HepG2 (cell line): ENCODE measurements around the gene PERCC1. TPM values are rescaled to one million over a fixed set of nuclear protein-coding genes. Genes with fewer than 3 reads are reported as not detected.

ENCODE experiments used
- CEBPB ChIP-seq: IDR thresholded peaks from 2 replicates; pipeline ENCODE4 v1.6.1; 2011; ENCODE audit warnings: low read depth, low read length, improper control_type of control experiment, borderline replicate concordance
- CHCHD3 ChIP-seq: sonication (generic); formaldehyde crosslinking; IDR thresholded peaks from 2 replicates; pipeline ENCODE4 v1.8.0; 2022; ENCODE audit warnings: mild to moderate bottlenecking, missing genetic modification reagents, moderate library complexity
- ELF4 ChIP-seq: sonication (generic); formaldehyde crosslinking; IDR thresholded peaks from 2 replicates; pipeline ENCODE4 v1.5.0; 2020; ENCODE audit warnings: missing genetic modification reagents, mild to moderate bottlenecking, moderate library complexity, borderline replicate concordance
- MXD4 ChIP-seq: IDR thresholded peaks from 2 replicates; pipeline ENCODE4 v1.6.1; 2016; ENCODE audit warnings: mild to moderate bottlenecking, missing biosample characterization, missing genetic modification reagents
- MXI1 ChIP-seq: IDR thresholded peaks from 3 replicates; pipeline ENCODE4 v1.6.1; 2012; ENCODE audit warnings: low read depth, low read length, inconsistent platforms, borderline replicate concordance
- RNF219 ChIP-seq: sonication (generic); formaldehyde crosslinking; IDR thresholded peaks from 2 replicates; pipeline ENCODE4 v1.5.0; 2020; ENCODE audit warnings: mild to moderate bottlenecking, missing genetic modification reagents
- SAP130 ChIP-seq: IDR thresholded peaks from 2 replicates; pipeline ENCODE4 v1.6.1; 2016; ENCODE audit warnings: low read depth
- SMYD3 ChIP-seq: sonication (generic); formaldehyde crosslinking; IDR thresholded peaks from 2 replicates; pipeline ENCODE4 v1.8.1; 2023; ENCODE audit warnings: mild to moderate bottlenecking, missing genetic modification reagents
- ZNF30 ChIP-seq: sonication (generic); formaldehyde crosslinking; IDR thresholded peaks from 2 replicates; pipeline ENCODE4 v1.5.0; 2020; ENCODE audit warnings: mild to moderate bottlenecking, missing genetic modification reagents
- ZNF317 ChIP-seq: sonication (generic); formaldehyde crosslinking; IDR thresholded peaks from 2 replicates; pipeline ENCODE4 v1.5.0; 2020; ENCODE audit warnings: mild to moderate bottlenecking, missing genetic modification reagents
- ZNF512 ChIP-seq: sonication (generic); formaldehyde crosslinking; IDR thresholded peaks from 2 replicates; pipeline ENCODE4 v1.4.0; 2020; ENCODE audit warnings: mild to moderate bottlenecking, missing genetic modification reagents
- ZNF556 ChIP-seq: sonication (generic); formaldehyde crosslinking; IDR thresholded peaks from 2 replicates; pipeline ENCODE4 v1.4.0; 2020; ENCODE audit warnings: mild to moderate bottlenecking, missing genetic modification reagents, borderline replicate concordance
- ZNF737 ChIP-seq: sonication (generic); formaldehyde crosslinking; IDR thresholded peaks from 2 replicates; pipeline ENCODE4 v1.5.0; 2020; ENCODE audit warnings: missing genetic modification reagents, mild to moderate bottlenecking, borderline replicate concordance
- ZNF816 ChIP-seq: sonication (generic); formaldehyde crosslinking; IDR thresholded peaks from 2 replicates; pipeline ENCODE4 v1.8.0; 2022; ENCODE audit warnings: missing genetic modification reagents, mild to moderate bottlenecking, borderline replicate concordance
- ZNF83 ChIP-seq: sonication (generic); formaldehyde crosslinking; IDR thresholded peaks from 2 replicates; pipeline ENCODE4 v1.4.0; 2020; ENCODE audit warnings: missing genetic modification reagents, mild to moderate bottlenecking, borderline replicate concordance
- ZSCAN20 ChIP-seq: sonication (generic); formaldehyde crosslinking; IDR thresholded peaks from 2 replicates; pipeline ENCODE4 v1.4.0; 2020; ENCODE audit warnings: missing genetic modification reagents, mild to moderate bottlenecking, borderline replicate concordance
- ZSCAN30 ChIP-seq: sonication (generic); formaldehyde crosslinking; IDR thresholded peaks from 2 replicates; pipeline ENCODE4 v1.5.0; 2020; ENCODE audit warnings: mild to moderate bottlenecking, missing genetic modification reagents
- ZSCAN31 ChIP-seq: sonication (generic); formaldehyde crosslinking; IDR thresholded peaks from 2 replicates; pipeline ENCODE4 v1.5.0; 2020; ENCODE audit warnings: low read depth, mild to moderate bottlenecking, missing genetic modification reagents
- polyA plus RNA-seq, 8 experiments: library from polyadenylated mRNA; depleted of rRNA in 3 of 8; stranded (reverse) in 7 of 8; unstranded in 1 of 8; fragments of >200 nt; fragmentation: Illumina TruSeq in 4 of 8; extraction: Trizol in 4 of 8; gene quantifications; 2 replicates each; pipeline versions ENCODE4 v1.2.1 to v1.2.3, GENCODE V29; 2011 to 2016; ENCODE audit warnings: low read depth in 4 of 8, missing spikeins in 1 of 8, mixed read lengths in 1 of 8; ENCODE audit not compliant: insufficient read depth in 1 of 8
- total RNA-seq, 5 experiments: library from RNA; depleted of rRNA; stranded (reverse); fragments of >200 nt; fragmentation: Illumina TruSeq; extraction: Trizol; gene quantifications; 2 replicates each; pipeline ENCODE4 v1.2.3, GENCODE V29; 2016; ENCODE audit warnings: low read depth in 1 of 5

The PERCC1 gene
- total and polyA plus RNA-seq, 2 of the 13 experiments (the other 11 are each of a cell fraction or from before 2014, with no cell fraction given): 0.15 TPM; not detected in 1

GRCh38 chr16:1474082-1474795, 43.4 kb downstream of the PERCC1 start (continued):
- TF ChIP-seq ZNF512 (CRISPR knock-in tag) (no peak), CHCHD3 (CRISPR knock-in tag) (no peak), MXD4 (CRISPR knock-in tag) (no peak), ZNF30 (CRISPR knock-in tag) (no peak), MXI1 (0 out of 3 replicates have a peak, but pooled peaks have one; percentile 21), ZSCAN30 (CRISPR knock-in tag) (no peak), ZNF83 (CRISPR knock-in tag) (no peak), ELF4 (CRISPR knock-in tag) (no peak), RNF219 (CRISPR knock-in tag) (no peak), ZSCAN31 (no peak), SMYD3 (CRISPR knock-in tag) (no peak), ZNF737 (CRISPR knock-in tag) (no peak), ZSCAN20 (CRISPR knock-in tag) (no peak), ZNF816 (CRISPR knock-in tag) (no peak), CEBPB (no peak), ZNF317 (CRISPR knock-in tag) (no peak), ZNF556 (CRISPR knock-in tag) (no peak), SAP130 (CRISPR knock-in tag) (0 out of 2 replicates have a peak, but pooled peaks have one; percentile 8)
